Activated CD8-positive, alpha-beta T cell treated with anti-CD3 and anti-CD28 coated beads, Interleukin-2, amount 10 ng/mL, durations not matched to agents 7 days and 5 days (primary cell): ENCODE data around the gene RPS6KB2. TPM values are rescaled to one million over a fixed set of nuclear protein-coding genes. Genes with fewer than 3 reads are reported as not detected.
A peak's percentile ranks its signal among the peaks of the same experiment; 100 is the strongest.

ENCODE experiments used
- ATAC-seq: fragments of 150-1000 bp; cut with Tn5 transposase; one replicate; pipeline ENCODE4 v1.10.0; 2021; ENCODE audit warnings: moderate library complexity
- CTCF ChIA-PET: fragments of 350-600 bp; sonication (Branson Sonifier 250); formaldehyde crosslinking; loops from one replicate; lab custom pipeline; 2021; ENCODE audit warnings: antibody characterized with exemption; lab: Charles Lee
- POLR2A ChIA-PET: fragments of 350-600 bp; sonication (Branson Sonifier 250); formaldehyde crosslinking; loops from one replicate; lab custom pipeline; 2021; ENCODE audit warnings: antibody characterized with exemption; lab: Charles Lee
- DNase-seq: peaks from one replicate; pipeline ENCODE4 v3.0.0-alpha.2; 2020
- H3K27ac Mint-ChIP-seq: one replicate; pipeline ENCODE4 v1.8.0; 2021; ENCODE audit warnings: mild to moderate bottlenecking, mixed read lengths
- H3K27me3 Mint-ChIP-seq: one replicate; pipeline ENCODE4 v1.8.0; 2021; ENCODE audit warnings: low read depth, mixed read lengths
- H3K36me3 Mint-ChIP-seq: one replicate; pipeline ENCODE4 v1.8.0; 2021; ENCODE audit warnings: low read depth, mixed read lengths
- H3K4me1 Mint-ChIP-seq: one replicate; pipeline ENCODE4 v1.8.0; 2021; ENCODE audit warnings: low read depth, mixed read lengths
- H3K4me3 Mint-ChIP-seq: one replicate; pipeline ENCODE4 v1.8.0; 2021; ENCODE audit warnings: mild to moderate bottlenecking, mixed read lengths
- H3K9me3 Mint-ChIP-seq: one replicate; pipeline ENCODE4 v1.8.0; 2022; ENCODE audit warnings: mixed read lengths; ENCODE audit not compliant: insufficient read depth
- total RNA-seq, 2 experiments: library from RNA; stranded (reverse); gene quantifications; one replicate each; pipeline ENCODE4 v1.2.3, GENCODE V29; 2021

The RPS6KB2 gene
- total RNA-seq, 2 experiments from 2014 or later = 64.0 to 66.9 TPM

GRCh38 chr11:67410984-67411784 is 17.1 kb upstream of the RPS6KB2 start:
- Mint-ChIP-seq H3K36me3 (peaks cover 46% of the 10 kb centered on the region), H3K27me3 (peaks cover 2% of the 10 kb centered on the region), H3K9me3 (no peaks in the 10 kb centered on the region), H3K27ac (peak overlapping the region; percentile 69), H3K4me3 (peak overlapping the region; percentile 92), H3K4me1 (peaks cover 83% of the 10 kb centered on the region)
- ATAC-seq = no peak
- ChIA-PET CTCF (interaction anchor here (4.3 kb wide), 1 partner anchor 10 kb away, joined by 29 read pairs; the partner anchor contains the start of gene PPP1CA), POLR2A (interaction anchor here (0.7 to 4.1 kb wide), 8 partner anchors 9 to 143 kb away, joined by 3 to 34 read pairs (median 5); partner anchors contain the start of genes PPP1CA, PTPRCAP, RAD9A and TBC1D10C)
- no peak for DNase-seq

- peak overlapping the region; percentile 69 for H3K27ac Mint-ChIP-seq
- H3K36me3 Mint-ChIP-seq = peaks cover 41% of the 10 kb centered on the region
- H3K4me1 Mint-ChIP-seq = peaks cover 83% of the 10 kb centered on the region
- no peak overlapping the region for H3K4me3 Mint-ChIP-seq
- ChIA-PET CTCF (interaction anchor here (1.4 to 4.3 kb wide), 3 partner anchors 8 to 26 kb away, joined by 6 to 29 read pairs (median 6); partner anchors contain the start of genes PPP1CA, PTPRCAP and TBC1D10C), POLR2A (interaction anchor here (0.6 to 4.1 kb wide), 9 partner anchors 9 to 144 kb away, joined by 3 to 34 read pairs (median 5); partner anchors contain the start of genes AIP, PPP1CA, PTPRCAP and RAD9A)
- DNase-seq = no peak
- H3K27me3 Mint-ChIP-seq = peaks cover 2% of the 10 kb centered on the region
- ATAC-seq = no peak
- H3K9me3 Mint-ChIP-seq = no peaks in the 10 kb centered on the region
These were observed 16.5 kb upstream of the RPS6KB2 start for GRCh38 chr11:67411785-67412152.

GRCh38 chr11:67412495-67413179 is 15.7 kb upstream of the RPS6KB2 start:
- Mint-ChIP-seq H3K27me3 (peaks cover 2% of the 10 kb centered on the region), H3K27ac (peak overlapping the region; percentile 69), H3K9me3 (no peaks in the 10 kb centered on the region), H3K4me3 (no peak overlapping the region), H3K36me3 (peaks cover 34% of the 10 kb centered on the region), H3K4me1 (peaks cover 80% of the 10 kb centered on the region)
- ATAC-seq = no peak
- ChIA-PET CTCF (interaction anchor here (1.4 to 4.3 kb wide), 3 partner anchors 9 to 25 kb away, joined by 6 to 29 read pairs (median 6); partner anchors contain the start of genes PPP1CA, PTPRCAP and TBC1D10C), POLR2A (interaction anchor here (0.7 to 4.1 kb wide), 10 partner anchors 8 to 141 kb away, joined by 3 to 34 read pairs (median 5); partner anchors contain the start of genes ANKRD13D, PPP1CA, PTPRCAP and RAD9A)
- DNase-seq = no peak

GRCh38 chr11:67413266-67413849 is 14.9 kb upstream of the RPS6KB2 start:
- DNase-seq (no peak), ATAC-seq (no peak)
- ChIA-PET POLR2A (interaction anchor here (0.8 to 4.1 kb wide), 8 partner anchors 7 to 142 kb away, joined by 3 to 34 read pairs (median 6); partner anchors contain the start of genes PPP1CA, PTPRCAP, RPS6KB2 and TBC1D10C), CTCF (interaction anchor here (0.8 to 4.3 kb wide), 5 partner anchors 9 to 56 kb away, joined by 3 to 29 read pairs (median 6); partner anchors contain the start of genes PPP1CA, PTPRCAP and TBC1D10C)
- Mint-ChIP-seq H3K36me3 (peaks cover 27% of the 10 kb centered on the region), H3K27me3 (peaks cover 2% of the 10 kb centered on the region), H3K27ac (peak overlapping the region; percentile 48), H3K9me3 (no peaks in the 10 kb centered on the region), H3K4me1 (peaks cover 80% of the 10 kb centered on the region), H3K4me3 (no peak overlapping the region)

- Mint-ChIP-seq H3K9me3 (no peaks in the 10 kb centered on the region), H3K36me3 (peaks cover 12% of the 10 kb centered on the region), H3K4me1 (peaks cover 77% of the 10 kb centered on the region), H3K27ac (peak within 1 kb of the TSS; percentile 83), H3K4me3 (peak within 1 kb of the TSS; percentile 62), H3K27me3 (peaks cover 2% of the 10 kb centered on the region)
- no peak for ATAC-seq
- CTCF ChIA-PET = interaction anchor here (1.2 to 6.6 kb wide), 2 partner anchors 13 to 214 kb away, joined by 3 to 73 read pairs; partner anchors contain the start of genes NUDT8, PPP1CA and TBC1D10C
- POLR2A ChIA-PET = interaction anchor here (5.8 kb wide), 1 partner anchor 13 kb away, joined by 95 read pairs; the partner anchor contains the start of genes PPP1CA and TBC1D10C
- DNase-seq = no peak
These were observed 12.6 kb upstream of the RPS6KB2 start, which contains the start of gene CARNS1 for GRCh38 chr11:67415501-67416304. Gene CARNS1, plus strand, starts transcription at chr11:67415678. Its CDS starts 522 bp downstream, at chr11:67416200.

- Mint-ChIP-seq H3K9me3 (no peaks in the 10 kb centered on the region), H3K4me1 (peaks cover 73% of the 10 kb centered on the region), H3K27ac (peak overlapping the region; percentile 83), H3K36me3 (peaks cover 6% of the 10 kb centered on the region), H3K4me3 (peak overlapping the region; percentile 62), H3K27me3 (peaks cover 2% of the 10 kb centered on the region)
- ChIA-PET CTCF (interaction anchor here (1.2 to 6.6 kb wide), 4 partner anchors 9 to 213 kb away, joined by 3 to 73 read pairs (median 19); partner anchors contain the start of genes NUDT8, POLD4, PPP1CA and TBC1D10C), POLR2A (interaction anchor here (0.7 to 5.8 kb wide), 4 partner anchors 9 to 71 kb away, joined by 3 to 95 read pairs (median 68); partner anchors contain the start of genes PPP1CA, PTPRCAP and TBC1D10C)
- DNase-seq (peak; percentile 66), ATAC-seq (no peak)
These were observed 11.6 kb upstream of the RPS6KB2 start for GRCh38 chr11:67416416-67417335.

- ATAC-seq = no peak
- no peak overlapping the region for H3K4me3 Mint-ChIP-seq
- ChIA-PET CTCF (interaction anchor here (0.9 to 6.6 kb wide), 5 partner anchors 9 to 72 kb away, joined by 3 to 73 read pairs (median 3); partner anchors contain the start of genes POLD4, PPP1CA and TBC1D10C), POLR2A (interaction anchor here (0.7 to 5.8 kb wide), 5 partner anchors 9 to 70 kb away, joined by 3 to 95 read pairs (median 61); partner anchors contain the start of genes PPP1CA, PTPRCAP and TBC1D10C)
- DNase-seq = no peak
- peak overlapping the region; percentile 87 for H3K27ac Mint-ChIP-seq
- H3K27me3 Mint-ChIP-seq = peaks cover 2% of the 10 kb centered on the region
- H3K4me1 Mint-ChIP-seq = peaks cover 69% of the 10 kb centered on the region
- no peaks in the 10 kb centered on the region for H3K9me3 Mint-ChIP-seq
- H3K36me3 Mint-ChIP-seq = peaks cover 6% of the 10 kb centered on the region
These were observed 10.9 kb upstream of the RPS6KB2 start for GRCh38 chr11:67417425-67417824.

- peak overlapping the region; percentile 87 for H3K27ac Mint-ChIP-seq
- peaks cover 66% of the 10 kb centered on the region for H3K4me1 Mint-ChIP-seq
- ChIA-PET POLR2A (interaction anchor here (0.8 to 5.8 kb wide), 7 partner anchors 11 to 141 kb away, joined by 3 to 95 read pairs (median 3); partner anchors contain the start of genes PPP1CA, PTPRCAP, RAD9A and TBC1D10C), CTCF (interaction anchor here (0.9 to 6.6 kb wide), 8 partner anchors 11 to 73 kb away, joined by 3 to 73 read pairs (median 3); partner anchors contain the start of genes CLCF1, PPP1CA, PTPRCAP and TBC1D10C)
- no peak for ATAC-seq
- peak; percentile 53 for DNase-seq
- peaks cover 3% of the 10 kb centered on the region for H3K36me3 Mint-ChIP-seq
- H3K9me3 Mint-ChIP-seq = no peaks in the 10 kb centered on the region
- H3K4me3 Mint-ChIP-seq = peak overlapping the region; percentile 79
- no peaks in the 10 kb centered on the region for H3K27me3 Mint-ChIP-seq
These were observed 9.6 kb upstream of the RPS6KB2 start for GRCh38 chr11:67418476-67419281.
